ENCODE results near the gene TRIM71. TPM values are rescaled to one million over a fixed set of nuclear protein-coding genes. Genes with fewer than 3 reads are reported as not detected.

Gene TRIM71
- total and polyA plus RNA-seq, 8 donors, result 2.2 to 8.3 (median 6.9) TPM

DNA sequence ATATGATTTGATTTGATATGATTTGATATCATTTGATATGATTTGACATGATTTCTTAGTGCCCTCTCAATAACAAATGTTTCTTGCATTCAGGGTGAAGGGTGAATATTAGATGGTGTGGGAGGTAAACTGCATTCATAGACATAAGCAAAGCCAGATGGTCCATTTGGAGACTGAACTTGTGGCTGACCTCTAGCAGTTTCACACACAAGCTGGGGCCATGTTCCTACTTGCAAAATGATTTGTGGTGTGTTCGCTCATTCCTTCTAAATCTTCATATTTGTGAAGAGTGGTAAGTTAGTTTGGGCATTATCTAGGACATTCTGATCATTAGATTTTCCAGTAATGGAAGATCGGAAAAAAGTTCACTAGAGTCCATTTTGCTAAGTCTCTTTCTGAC is 93.2 kb downstream of the TRIM71 start:
- no peak for ATAC-seq
- TF ChIP-seq, protein P1, sequence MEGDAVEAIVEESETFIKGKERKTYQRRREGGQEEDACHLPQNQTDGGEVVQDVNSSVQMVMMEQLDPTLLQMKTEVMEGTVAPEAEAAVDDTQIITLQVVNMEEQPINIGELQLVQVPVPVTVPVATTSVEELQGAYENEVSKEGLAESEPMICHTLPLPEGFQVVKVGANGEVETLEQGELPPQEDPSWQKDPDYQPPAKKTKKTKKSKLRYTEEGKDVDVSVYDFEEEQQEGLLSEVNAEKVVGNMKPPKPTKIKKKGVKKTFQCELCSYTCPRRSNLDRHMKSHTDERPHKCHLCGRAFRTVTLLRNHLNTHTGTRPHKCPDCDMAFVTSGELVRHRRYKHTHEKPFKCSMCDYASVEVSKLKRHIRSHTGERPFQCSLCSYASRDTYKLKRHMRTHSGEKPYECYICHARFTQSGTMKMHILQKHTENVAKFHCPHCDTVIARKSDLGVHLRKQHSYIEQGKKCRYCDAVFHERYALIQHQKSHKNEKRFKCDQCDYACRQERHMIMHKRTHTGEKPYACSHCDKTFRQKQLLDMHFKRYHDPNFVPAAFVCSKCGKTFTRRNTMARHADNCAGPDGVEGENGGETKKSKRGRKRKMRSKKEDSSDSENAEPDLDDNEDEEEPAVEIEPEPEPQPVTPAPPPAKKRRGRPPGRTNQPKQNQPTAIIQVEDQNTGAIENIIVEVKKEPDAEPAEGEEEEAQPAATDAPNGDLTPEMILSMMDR (IDR thresholded peaks at IDR 0.05), result no peak
- intact Hi-C loops (cut with DNase I), result no loop called here
- DNase-seq, result no peak
- H3K27me3 ChIP-seq, result no peaks in the 10 kb centered on the region
- H3K9me3 ChIP-seq, result no peaks in the 10 kb centered on the region
- no peaks in the 10 kb centered on the region for H3K36me3 ChIP-seq
- H3K4me3 ChIP-seq, result no peak overlapping the region
- peaks cover 6 to 7% of the 10 kb centered on the region in 2 donors for H3K4me1 ChIP-seq
- H3K27ac ChIP-seq, result no peak overlapping the region

DNA sequence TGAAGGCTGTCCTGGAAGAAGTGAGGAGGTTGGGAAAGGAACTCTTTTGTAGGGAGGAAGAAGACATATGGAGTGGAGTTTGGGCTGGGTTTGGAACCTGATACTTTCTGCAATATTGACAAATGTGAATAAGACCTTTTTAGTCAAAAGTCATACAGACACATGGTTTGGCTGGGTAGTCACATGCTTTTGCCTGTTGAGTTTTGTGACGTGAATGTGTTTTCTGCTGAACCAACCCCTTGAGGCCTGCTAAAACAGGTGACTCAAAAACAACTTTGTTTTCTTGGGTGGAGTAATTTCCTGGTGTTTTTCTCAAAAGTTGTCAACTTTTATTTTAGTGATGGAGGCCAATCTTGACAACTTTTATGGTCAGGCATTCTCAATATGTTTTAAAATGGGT is 94.2 kb downstream of the TRIM71 start:
- Histone ChIP-seq H3K27ac (no peak overlapping the region), H3K4me1 (peaks cover 6 to 7% of the 10 kb centered on the region in 2 donors), H3K36me3 (no peaks in the 10 kb centered on the region), H3K9me3 (peaks cover 0 to 6% of the 10 kb centered on the region in 2 donors), H3K4me3 (no peak overlapping the region), H3K27me3 (no peaks in the 10 kb centered on the region)
- no peak for ATAC-seq
- TF ChIP-seq, protein P1 (IDR thresholded peaks at IDR 0.05), result no peak
- DNase-seq, result no peak
- intact Hi-C loops (cut with DNase I), result no loop called here

DNA sequence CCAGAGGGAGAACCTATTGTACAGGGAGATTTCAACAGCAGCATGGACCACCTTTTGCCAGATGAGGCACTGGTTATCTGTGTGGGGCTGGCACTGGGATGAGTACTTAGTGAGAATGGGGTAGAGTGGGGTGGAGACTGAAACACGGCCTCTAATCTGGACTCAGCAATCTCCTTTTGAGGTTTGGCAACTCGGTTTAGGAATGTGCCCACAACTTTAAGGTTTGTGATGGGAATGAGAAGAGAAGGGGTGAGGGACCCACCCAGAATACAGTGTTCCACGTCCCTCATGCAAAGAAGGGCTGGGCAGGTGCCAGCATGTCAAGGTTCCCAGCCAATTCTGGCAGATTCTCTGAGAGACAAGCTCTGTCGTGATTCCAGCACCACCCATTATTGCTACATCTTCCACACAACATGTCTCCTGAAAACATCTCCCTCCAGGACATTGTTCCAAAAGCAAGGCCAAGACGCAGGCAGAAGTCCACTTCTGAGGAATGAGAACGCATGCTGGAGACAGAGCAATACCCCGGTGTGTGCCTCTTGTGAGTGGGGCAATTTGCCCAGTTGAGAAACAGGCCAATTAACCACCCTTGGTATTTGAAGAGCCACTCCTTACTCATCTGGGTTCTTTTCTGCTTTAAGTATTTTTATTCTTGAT is 96.1 kb downstream of the TRIM71 start:
- Histone ChIP-seq H3K36me3 (no peaks in the 10 kb centered on the region), H3K9me3 (peaks cover 0 to 13% of the 10 kb centered on the region in 2 donors), H3K4me1 (peaks cover 6 to 7% of the 10 kb centered on the region in 2 donors), H3K27ac (peak overlapping the region in 1 of 2 donors; percentile 33), H3K4me3 (no peak overlapping the region), H3K27me3 (no peaks in the 10 kb centered on the region)
- ATAC-seq, result peak; percentile 86
- intact Hi-C loops (cut with DNase I), result no loop called here
- DNase-seq, result peak in 2 of 4 donors; percentile 18 to 57
- TF ChIP-seq, protein P1 (IDR thresholded peaks at IDR 0.05), result no peak

DNA sequence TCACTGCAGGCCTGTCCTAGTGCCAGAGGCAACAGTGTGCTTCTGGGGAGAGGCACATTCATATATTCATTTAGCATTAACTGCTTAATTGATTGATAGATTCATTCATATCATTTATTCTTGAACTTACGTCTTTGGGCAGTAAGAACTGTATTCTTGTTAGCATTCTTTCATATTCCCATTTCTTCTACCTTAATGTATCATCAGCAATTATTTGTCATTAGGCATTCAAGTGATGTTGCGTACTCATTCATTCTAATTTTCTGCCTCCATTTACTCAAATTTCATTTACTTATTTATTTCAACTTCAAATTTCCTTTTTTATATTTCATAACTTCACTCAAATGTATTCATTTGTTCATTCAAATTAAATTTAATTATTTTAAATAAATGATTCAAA is 102.1 kb downstream of the TRIM71 start:
- DNase-seq (no peak), ATAC-seq (no peak)
- Histone ChIP-seq H3K36me3 (no peaks in the 10 kb centered on the region), H3K4me3 (no peak overlapping the region), H3K27me3 (no peaks in the 10 kb centered on the region), H3K9me3 (peaks cover 0 to 13% of the 10 kb centered on the region in 2 donors), H3K27ac (no peak overlapping the region), H3K4me1 (no peaks in the 10 kb centered on the region)
- TF ChIP-seq, protein P1 (IDR thresholded peaks at IDR 0.05), result no peak
- intact Hi-C loops (cut with DNase I), result no loop called here

DNA sequence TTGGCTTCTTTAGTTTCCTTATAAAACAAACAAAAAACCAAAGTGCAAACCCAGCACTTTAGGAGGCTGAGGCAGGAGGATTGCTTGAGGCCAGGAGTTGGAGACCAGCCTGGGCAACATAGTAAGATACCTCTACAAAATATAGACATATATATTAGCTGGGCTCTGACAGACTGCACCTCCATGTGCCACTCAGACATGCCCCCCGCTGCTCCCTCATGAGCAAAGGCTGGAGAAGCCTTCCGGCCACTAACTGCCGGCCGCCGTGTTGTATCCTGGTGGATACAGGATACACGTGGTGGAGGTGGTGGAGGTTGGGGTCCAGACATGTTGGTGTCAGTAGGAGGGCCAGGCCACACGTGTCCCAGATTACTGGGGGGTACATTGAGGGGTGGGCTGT is 104.3 kb downstream of the TRIM71 start:
- intact Hi-C loops (cut with DNase I), result no loop called here
- H3K27ac ChIP-seq, result no peak overlapping the region

More for the DNA sequence above, 104.3 kb downstream of the TRIM71 start:
- H3K4me3 ChIP-seq, result no peak overlapping the region
- no peaks in the 10 kb centered on the region for H3K27me3 ChIP-seq
- H3K36me3 ChIP-seq, result no peaks in the 10 kb centered on the region
- TF ChIP-seq, protein P1 (IDR thresholded peaks at IDR 0.05), result no peak
- no peaks in the 10 kb centered on the region for H3K4me1 ChIP-seq
- DNase-seq (no peak), ATAC-seq (no peak)
- peaks cover 0 to 6% of the 10 kb centered on the region in 2 donors for H3K9me3 ChIP-seq
